Retina (tissue), 1 donor: ENCODE results near the gene RAB3IL1.

ENCODE experiments used
- DNase-seq: peaks from one replicate; pipeline ENCODE4 v3.0.0-alpha.2; 2016

Gene RAB3IL1

GRCh38 chr11:61863548-61864081 lies 53.8 kb downstream of the RAB3IL1 start:
- DNase-seq: no peak

GRCh38 chr11:61862714-61863547 lies 54.4 kb downstream of the RAB3IL1 start:
- no peak for DNase-seq

GRCh38 chr11:61861634-61862033 lies 55.7 kb downstream of the RAB3IL1 start:
- no peak for DNase-seq

GRCh38 chr11:61860054-61860903 lies 57.1 kb downstream of the RAB3IL1 start:
- DNase-seq: no peak

- no peak for DNase-seq
Measured at GRCh38 chr11:61855939-61856680, 61.3 kb downstream of the RAB3IL1 start.

- no peak for DNase-seq
Measured at GRCh38 chr11:61854966-61855714, 62.2 kb downstream of the RAB3IL1 start.

- DNase-seq: no peak
Measured at GRCh38 chr11:61854206-61854895, 63.0 kb downstream of the RAB3IL1 start.

- no peak for DNase-seq
Measured at GRCh38 chr11:61853698-61854169, 63.6 kb downstream of the RAB3IL1 start.

GRCh38 chr11:61851900-61852295 lies 65.5 kb downstream of the RAB3IL1 start:
- DNase-seq: no peak

GRCh38 chr11:61851113-61851899 lies 66.1 kb downstream of the RAB3IL1 start:
- DNase-seq: no peak

- no peak for DNase-seq
Measured at GRCh38 chr11:61850687-61851086, 66.7 kb downstream of the RAB3IL1 start.

- DNase-seq: no peak
Measured at GRCh38 chr11:61848631-61849030, 68.7 kb downstream of the RAB3IL1 start.

- DNase-seq: no peak
Measured at GRCh38 chr11:61847914-61848581, 69.3 kb downstream of the RAB3IL1 start.
